ENCODE measurements around the gene PDGFRB.

PDGFRB gene

DNA sequence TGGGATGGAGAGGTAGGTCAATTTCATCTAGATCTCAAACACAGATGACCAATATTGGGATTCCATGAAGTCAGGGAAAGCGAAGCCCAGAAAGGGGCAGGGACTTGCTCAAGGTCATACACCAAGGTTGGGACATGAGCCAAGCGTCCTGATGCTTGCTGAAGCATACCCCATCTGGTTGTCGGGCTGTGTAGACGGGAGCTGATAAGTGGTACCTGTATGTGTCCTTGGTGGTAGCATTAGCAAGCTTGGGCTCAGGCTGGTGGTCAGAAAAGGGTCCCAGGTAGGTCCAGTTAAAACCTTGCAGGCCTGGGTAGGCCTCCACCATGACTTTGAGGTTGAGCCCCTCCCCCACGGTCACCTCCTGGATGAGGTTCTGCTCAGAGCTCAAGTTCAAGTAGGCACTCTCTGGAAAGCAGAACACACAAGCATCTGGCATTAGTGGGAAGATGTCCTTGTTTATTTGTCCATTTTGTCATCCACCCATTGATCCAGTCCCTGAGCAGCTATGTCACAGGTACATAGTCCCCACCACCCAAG lies 82.5 kb downstream of the PDGFRB start:
- Histone ChIP-seq H3K27me3 (ENCODE audit: control insufficient read depth in 5 of 5, insufficient read depth in 4 of 5, low read length in 5 of 5) (no peaks in the 10 kb centered on the region), H3K27ac (ENCODE audit: low read depth, low read length) (no peak overlapping the region), H3K4me1 (ENCODE audit: control insufficient read depth in 5 of 5, insufficient read depth in 5 of 5, low read length in 5 of 5) (peaks cover 0 to 13% (median 5%) of the 10 kb centered on the region in 5 donors), H3K9me3 (ENCODE audit: control insufficient read depth in 5 of 5, low read length in 5 of 5) (peaks cover 0 to 7% (median 0%) of the 10 kb centered on the region in 5 donors), H3K4me3 (ENCODE audit: low read depth in 1 of 5, low read length in 5 of 5) (no peak overlapping the region), H3K9ac (ENCODE audit: low read length in 5 of 5) (no peak overlapping the region), H3K36me3 (ENCODE audit: control insufficient read depth in 5 of 5, insufficient read depth in 5 of 5, low read length in 5 of 5) (peaks cover 0 to 53% (median 0%) of the 10 kb centered on the region in 5 donors)

DNA sequence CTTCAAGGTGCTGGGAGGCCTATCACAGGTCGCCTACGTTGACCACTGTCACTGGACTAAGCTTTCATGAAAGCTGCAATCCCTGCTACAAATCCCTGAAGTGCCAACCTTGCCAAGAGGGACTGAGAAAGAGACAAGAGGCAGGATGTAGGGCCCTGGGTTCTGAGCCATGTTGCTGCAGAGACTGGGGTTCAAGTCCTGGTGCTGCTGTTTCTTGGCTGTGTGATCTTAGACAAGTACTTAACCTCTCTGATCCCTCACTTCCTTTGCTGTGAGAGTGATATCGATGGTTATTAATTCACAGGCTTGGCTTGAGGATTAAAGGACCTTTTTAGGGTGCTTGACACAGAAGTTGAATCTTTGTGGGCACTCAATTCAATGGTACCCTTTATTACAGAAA lies 84.8 kb downstream of the PDGFRB start:
- no peak overlapping the region for H3K9ac ChIP-seq (ENCODE audit: low read length in 5 of 5)
- H3K27me3 ChIP-seq (ENCODE audit: control insufficient read depth in 5 of 5, insufficient read depth in 4 of 5, low read length in 5 of 5): peaks cover 0 to 6% (median 0%) of the 10 kb centered on the region in 5 donors
- peaks cover 0 to 43% (median 3%) of the 10 kb centered on the region in 5 donors for H3K36me3 ChIP-seq (ENCODE audit: control insufficient read depth in 5 of 5, insufficient read depth in 5 of 5, low read length in 5 of 5)
- no peak overlapping the region for H3K4me3 ChIP-seq (ENCODE audit: low read depth in 1 of 5, low read length in 5 of 5)
- no peak overlapping the region for H3K27ac ChIP-seq (ENCODE audit: low read depth, low read length)
- H3K4me1 ChIP-seq (ENCODE audit: control insufficient read depth in 5 of 5, insufficient read depth in 5 of 5, low read length in 5 of 5): peaks cover 0 to 33% (median 17%) of the 10 kb centered on the region in 5 donors
- peaks cover 0 to 7% (median 0%) of the 10 kb centered on the region in 5 donors for H3K9me3 ChIP-seq (ENCODE audit: control insufficient read depth in 5 of 5, low read length in 5 of 5)

DNA sequence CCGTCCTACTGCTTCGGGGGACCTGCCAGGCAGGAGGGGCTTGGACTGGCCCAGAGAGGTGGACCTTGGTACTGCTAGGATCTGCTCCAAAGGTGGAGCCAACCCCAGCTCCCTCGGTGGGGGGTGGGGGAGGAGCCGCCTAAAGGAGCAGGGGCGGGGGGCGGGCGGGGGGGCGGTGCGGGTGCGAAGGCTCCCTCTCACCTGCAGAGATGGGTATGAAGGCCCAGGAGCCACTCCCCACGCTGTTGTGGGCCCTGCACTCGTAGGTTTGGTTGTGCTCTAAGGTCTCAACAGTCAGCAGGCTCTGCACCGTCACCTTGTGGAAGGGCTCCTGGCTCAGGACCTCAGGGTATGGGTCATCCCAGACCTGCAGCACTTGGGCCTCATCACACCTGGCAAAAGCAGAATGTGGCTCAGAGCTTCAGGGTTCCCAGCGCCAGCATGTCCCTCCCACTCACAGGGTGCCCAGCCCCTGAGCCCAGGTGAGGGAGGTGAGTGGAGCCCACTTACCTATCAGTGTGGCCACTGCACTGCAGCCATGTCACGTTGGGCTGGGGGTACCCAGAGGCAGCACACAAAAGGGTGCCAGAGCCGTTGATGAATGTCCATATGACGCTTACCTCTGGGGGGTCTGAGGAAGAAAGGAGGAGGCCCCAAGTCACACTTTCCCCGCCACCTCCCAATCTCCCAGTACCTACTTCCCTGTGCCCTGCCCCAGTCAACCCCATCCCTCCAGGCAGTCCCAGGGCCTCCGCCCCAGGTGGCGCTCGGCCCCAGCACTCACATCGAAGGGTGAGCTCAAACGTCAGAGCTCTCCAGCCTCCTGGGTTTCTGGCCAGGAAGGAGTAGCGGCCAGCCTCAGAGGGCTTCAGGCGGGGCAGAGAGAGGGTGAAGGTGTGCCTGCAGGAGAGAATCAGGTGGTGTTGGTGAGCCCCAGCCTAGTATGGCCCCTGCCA lies 85.7 kb downstream of the PDGFRB start:
- Histone ChIP-seq H3K27me3 (ENCODE audit: control insufficient read depth in 5 of 5, insufficient read depth in 4 of 5, low read length in 5 of 5) (peaks cover 0 to 7% (median 0%) of the 10 kb centered on the region in 5 donors), H3K4me3 (ENCODE audit: low read depth in 1 of 5, low read length in 5 of 5) (no peak overlapping the region), H3K9me3 (ENCODE audit: control insufficient read depth in 5 of 5, low read length in 5 of 5) (peaks cover 0 to 7% (median 0%) of the 10 kb centered on the region in 5 donors), H3K27ac (ENCODE audit: low read depth, low read length) (no peak overlapping the region), H3K9ac (ENCODE audit: low read length in 5 of 5) (no peak overlapping the region), H3K4me1 (ENCODE audit: control insufficient read depth in 5 of 5, insufficient read depth in 5 of 5, low read length in 5 of 5) (peaks cover 0 to 41% (median 21%) of the 10 kb centered on the region in 5 donors), H3K36me3 (ENCODE audit: control insufficient read depth in 5 of 5, insufficient read depth in 5 of 5, low read length in 5 of 5) (peaks cover 0 to 35% (median 3%) of the 10 kb centered on the region in 5 donors)

DNA sequence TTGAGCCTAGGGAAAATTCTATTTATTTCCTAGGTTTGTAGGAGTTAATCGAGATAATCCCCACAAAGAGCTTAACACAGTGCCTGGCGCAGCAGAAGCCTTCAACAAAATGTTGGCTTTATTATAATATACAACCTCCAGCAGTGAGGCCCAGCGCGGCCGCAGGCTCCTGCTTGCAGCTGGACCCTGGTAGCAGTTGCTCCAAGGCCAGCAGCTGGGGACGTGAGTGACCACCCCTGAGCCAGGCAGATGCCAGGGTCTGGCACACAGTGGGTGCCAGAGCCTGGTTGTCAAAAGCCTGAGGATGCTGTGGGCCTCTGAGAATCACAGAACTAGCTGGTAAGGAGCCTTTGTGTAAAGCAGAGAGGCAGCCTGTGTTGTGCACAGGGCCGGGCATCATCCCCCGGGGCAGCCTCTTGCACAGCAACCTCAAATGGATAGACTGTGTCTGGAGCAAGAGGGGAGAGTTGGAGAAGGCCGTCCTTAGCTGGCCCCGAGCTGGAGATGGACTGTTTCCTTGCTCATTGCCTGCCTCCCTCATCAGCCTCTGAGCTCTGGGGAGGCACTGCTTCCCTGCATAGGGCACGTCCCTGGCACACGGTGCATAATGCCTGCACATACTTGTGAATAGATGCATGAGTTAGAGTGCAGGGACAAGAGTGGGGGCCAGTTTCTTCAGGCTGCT lies 86.5 kb downstream of the PDGFRB start:
- Histone ChIP-seq H3K9me3 (ENCODE audit: control insufficient read depth in 5 of 5, low read length in 5 of 5) (peaks cover 0 to 7% (median 0%) of the 10 kb centered on the region in 5 donors), H3K27me3 (ENCODE audit: control insufficient read depth in 5 of 5, insufficient read depth in 4 of 5, low read length in 5 of 5) (peaks cover 0 to 7% (median 0%) of the 10 kb centered on the region in 5 donors), H3K9ac (ENCODE audit: low read length in 5 of 5) (no peak overlapping the region), H3K4me3 (ENCODE audit: low read depth in 1 of 5, low read length in 5 of 5) (no peak overlapping the region), H3K27ac (ENCODE audit: low read depth, low read length) (no peak overlapping the region), H3K36me3 (ENCODE audit: control insufficient read depth in 5 of 5, insufficient read depth in 5 of 5, low read length in 5 of 5) (peaks cover 0 to 32% (median 3%) of the 10 kb centered on the region in 5 donors), H3K4me1 (ENCODE audit: control insufficient read depth in 5 of 5, insufficient read depth in 5 of 5, low read length in 5 of 5) (peaks cover 0 to 49% (median 21%) of the 10 kb centered on the region in 5 donors)

DNA sequence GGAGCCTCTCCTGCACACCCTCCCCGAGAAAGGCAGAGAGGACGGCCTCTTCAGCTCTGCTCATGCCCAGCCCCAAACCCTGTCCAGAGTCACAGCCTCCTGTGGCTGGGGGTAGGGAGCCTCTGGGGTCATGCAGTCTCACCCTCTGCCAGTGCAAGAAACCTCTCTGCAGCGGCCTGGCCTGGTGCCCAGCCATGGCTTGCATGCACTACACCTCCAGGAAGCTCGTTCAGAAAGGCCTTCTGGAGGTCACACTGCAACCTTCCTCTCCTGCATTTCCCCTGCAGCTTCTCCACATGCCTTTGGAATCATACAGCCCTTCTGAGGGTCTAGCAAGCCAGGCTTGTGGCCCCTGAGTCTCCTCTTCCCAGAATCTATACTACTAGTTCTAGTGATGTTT lies 87.2 kb downstream of the PDGFRB start:
- peaks cover 0 to 32% (median 3%) of the 10 kb centered on the region in 5 donors for H3K36me3 ChIP-seq (ENCODE audit: control insufficient read depth in 5 of 5, insufficient read depth in 5 of 5, low read length in 5 of 5)
- H3K4me1 ChIP-seq (ENCODE audit: control insufficient read depth in 5 of 5, insufficient read depth in 5 of 5, low read length in 5 of 5): peaks cover 0 to 55% (median 27%) of the 10 kb centered on the region in 5 donors
- peaks cover 0 to 7% (median 0%) of the 10 kb centered on the region in 5 donors for H3K27me3 ChIP-seq (ENCODE audit: control insufficient read depth in 5 of 5, insufficient read depth in 4 of 5, low read length in 5 of 5)
- H3K4me3 ChIP-seq (ENCODE audit: low read depth in 1 of 5, low read length in 5 of 5): no peak overlapping the region
- peaks cover 0 to 7% (median 0%) of the 10 kb centered on the region in 5 donors for H3K9me3 ChIP-seq (ENCODE audit: control insufficient read depth in 5 of 5, low read length in 5 of 5)
- H3K9ac ChIP-seq (ENCODE audit: low read length in 5 of 5): no peak overlapping the region
- no peak overlapping the region for H3K27ac ChIP-seq (ENCODE audit: low read depth, low read length)

DNA sequence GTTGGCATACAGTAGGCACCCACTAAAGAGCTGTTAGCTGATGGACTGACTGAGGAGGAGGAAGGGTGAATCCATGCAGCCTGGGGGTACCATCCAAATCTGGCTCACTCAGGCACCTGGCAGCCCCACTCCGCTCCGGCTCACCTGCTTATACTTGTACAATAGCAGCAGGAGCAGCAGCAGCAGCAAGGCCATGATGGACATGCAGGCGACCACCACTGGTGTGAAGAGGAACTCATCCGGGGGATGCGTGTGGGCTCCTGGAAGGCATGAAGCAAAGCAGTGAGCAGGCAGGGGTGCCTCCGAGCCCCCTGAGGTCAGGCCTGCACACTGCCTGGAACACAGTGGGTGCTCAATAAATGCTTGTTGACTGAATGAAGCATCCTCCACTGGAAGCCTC lies 87.6 kb downstream of the PDGFRB start:
- Histone ChIP-seq H3K27me3 (ENCODE audit: control insufficient read depth in 5 of 5, insufficient read depth in 4 of 5, low read length in 5 of 5) (peaks cover 0 to 7% (median 0%) of the 10 kb centered on the region in 5 donors), H3K27ac (ENCODE audit: low read depth, low read length) (no peak overlapping the region), H3K4me3 (ENCODE audit: low read depth in 1 of 5, low read length in 5 of 5) (no peak overlapping the region), H3K36me3 (ENCODE audit: control insufficient read depth in 5 of 5, insufficient read depth in 5 of 5, low read length in 5 of 5) (peaks cover 0 to 28% (median 3%) of the 10 kb centered on the region in 5 donors), H3K4me1 (ENCODE audit: control insufficient read depth in 5 of 5, insufficient read depth in 5 of 5, low read length in 5 of 5) (peaks cover 0 to 59% (median 31%) of the 10 kb centered on the region in 5 donors), H3K9me3 (ENCODE audit: control insufficient read depth in 5 of 5, low read length in 5 of 5) (peaks cover 0 to 3% (median 0%) of the 10 kb centered on the region in 5 donors), H3K9ac (ENCODE audit: low read length in 5 of 5) (no peak overlapping the region)

DNA sequence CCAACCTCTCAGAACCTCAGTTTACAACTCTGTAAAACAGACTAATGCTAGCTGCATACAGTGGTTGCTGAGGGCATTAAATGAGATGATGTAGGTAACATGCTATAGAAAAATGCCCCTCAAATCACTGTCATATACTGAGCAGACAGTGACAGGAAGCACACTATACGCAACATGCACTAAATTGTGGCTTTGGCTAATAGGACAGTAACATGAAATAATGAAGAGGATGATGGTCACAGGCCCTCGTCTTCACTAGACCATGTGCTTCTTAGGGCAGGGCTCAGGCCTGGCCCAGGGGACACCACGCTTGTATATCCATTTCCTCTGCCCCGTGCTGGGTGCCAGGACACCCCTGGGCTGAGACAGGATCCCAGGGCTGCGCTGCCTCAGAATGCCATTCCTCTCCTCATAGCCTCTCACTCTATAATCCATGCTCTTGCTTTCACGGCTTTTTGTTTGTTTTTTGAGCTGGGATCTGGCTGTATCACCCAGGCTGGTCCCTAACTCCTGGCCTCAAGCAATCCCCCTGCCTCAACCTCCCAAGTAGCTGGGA lies 88.2 kb downstream of the PDGFRB start:
- no peaks in the 10 kb centered on the region for H3K9me3 ChIP-seq (ENCODE audit: control insufficient read depth in 5 of 5, low read length in 5 of 5)
- no peak overlapping the region for H3K27ac ChIP-seq (ENCODE audit: low read depth, low read length)
- peaks cover 0 to 23% (median 3%) of the 10 kb centered on the region in 5 donors for H3K36me3 ChIP-seq (ENCODE audit: control insufficient read depth in 5 of 5, insufficient read depth in 5 of 5, low read length in 5 of 5)
- no peak overlapping the region for H3K4me3 ChIP-seq (ENCODE audit: low read depth in 1 of 5, low read length in 5 of 5)
- peaks cover 0 to 64% (median 35%) of the 10 kb centered on the region in 5 donors for H3K4me1 ChIP-seq (ENCODE audit: control insufficient read depth in 5 of 5, insufficient read depth in 5 of 5, low read length in 5 of 5)
- no peak overlapping the region for H3K9ac ChIP-seq (ENCODE audit: low read length in 5 of 5)
- peaks cover 0 to 7% (median 0%) of the 10 kb centered on the region in 5 donors for H3K27me3 ChIP-seq (ENCODE audit: control insufficient read depth in 5 of 5, insufficient read depth in 4 of 5, low read length in 5 of 5)

DNA sequence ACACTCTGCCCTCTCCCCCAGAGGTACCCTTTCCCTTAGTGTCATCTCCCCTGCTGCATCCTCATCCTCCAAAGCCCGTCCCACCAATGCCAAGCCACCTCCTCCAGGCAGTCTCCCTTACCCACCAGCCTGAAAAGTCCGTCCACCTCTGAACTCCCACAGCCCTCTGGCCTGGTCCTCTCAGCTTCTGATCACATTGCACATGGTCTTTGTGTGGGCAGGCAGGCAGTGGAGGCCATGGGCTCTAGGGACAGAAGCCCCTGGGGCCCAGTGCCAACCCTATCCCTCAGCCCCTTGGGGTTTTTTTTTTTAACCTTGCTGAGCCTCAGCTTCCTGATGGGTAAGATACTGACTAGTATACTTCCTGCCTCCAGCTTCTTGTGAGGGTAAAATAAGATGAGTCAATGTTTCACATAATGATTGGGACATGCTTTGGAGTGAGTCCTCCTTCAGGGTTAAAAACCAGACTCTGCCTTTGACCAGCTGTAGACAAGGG lies 88.7 kb downstream of the PDGFRB start:
- H3K4me1 ChIP-seq (ENCODE audit: control insufficient read depth in 5 of 5, insufficient read depth in 5 of 5, low read length in 5 of 5): peaks cover 0 to 64% (median 35%) of the 10 kb centered on the region in 5 donors
- H3K27me3 ChIP-seq (ENCODE audit: control insufficient read depth in 5 of 5, insufficient read depth in 4 of 5, low read length in 5 of 5): peaks cover 0 to 7% (median 0%) of the 10 kb centered on the region in 5 donors
- H3K9ac ChIP-seq (ENCODE audit: low read length in 5 of 5): no peak overlapping the region
- no peaks in the 10 kb centered on the region for H3K9me3 ChIP-seq (ENCODE audit: control insufficient read depth in 5 of 5, low read length in 5 of 5)
- H3K4me3 ChIP-seq (ENCODE audit: low read depth in 1 of 5, low read length in 5 of 5): no peak overlapping the region
- H3K27ac ChIP-seq (ENCODE audit: low read depth, low read length): no peak overlapping the region
- H3K36me3 ChIP-seq (ENCODE audit: control insufficient read depth in 5 of 5, insufficient read depth in 5 of 5, low read length in 5 of 5): peaks cover 0 to 22% (median 3%) of the 10 kb centered on the region in 5 donors

DNA sequence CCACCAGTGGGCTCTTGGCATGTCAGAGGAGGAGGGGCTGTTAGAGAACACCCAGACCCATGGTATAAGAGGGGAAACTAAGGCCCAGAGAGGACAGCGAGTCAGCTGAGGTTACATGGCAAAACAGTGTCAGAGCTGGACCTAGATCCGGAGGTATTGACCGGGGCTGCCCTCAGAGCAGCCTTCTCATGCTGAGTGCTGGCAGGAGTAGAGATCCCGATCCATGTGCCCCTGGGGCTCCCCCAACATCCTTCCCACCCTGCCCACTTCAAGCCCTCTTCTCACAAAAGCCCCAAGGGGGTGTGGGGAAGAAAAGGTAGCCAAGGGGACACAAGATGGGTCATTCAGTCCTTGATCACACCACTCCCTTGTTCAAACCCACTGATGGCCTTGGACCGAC lies 89.2 kb downstream of the PDGFRB start:
- Histone ChIP-seq H3K27me3 (ENCODE audit: control insufficient read depth in 5 of 5, insufficient read depth in 4 of 5, low read length in 5 of 5) (peaks cover 0 to 7% (median 0%) of the 10 kb centered on the region in 5 donors), H3K27ac (ENCODE audit: low read depth, low read length) (no peak overlapping the region), H3K9ac (ENCODE audit: low read length in 5 of 5) (no peak overlapping the region), H3K4me3 (ENCODE audit: low read depth in 1 of 5, low read length in 5 of 5) (no peak overlapping the region), H3K9me3 (ENCODE audit: control insufficient read depth in 5 of 5, low read length in 5 of 5) (no peaks in the 10 kb centered on the region), H3K4me1 (ENCODE audit: control insufficient read depth in 5 of 5, insufficient read depth in 5 of 5, low read length in 5 of 5) (peaks cover 0 to 68% (median 35%) of the 10 kb centered on the region in 5 donors), H3K36me3 (ENCODE audit: control insufficient read depth in 5 of 5, insufficient read depth in 5 of 5, low read length in 5 of 5) (peaks cover 0 to 25% (median 3%) of the 10 kb centered on the region in 5 donors)
